NCI-H2107 (cell line): ENCODE results near the gene IFNL4.
"Not testable (repeated sequence)": the region's sequence is repeated elsewhere in the genome, so short reads cannot be mapped to it uniquely, and the experiment has no call there.

Experiments
- DNase-seq: peaks from one replicate; lab custom pipeline; 2025; lab: John Stamatoyannopoulos, UW

IFNL4 gene

GRCh38 chr19:39254531-39255345, 6.1 kb upstream of the IFNL4 start:
- no peak for DNase-seq

- no peak for DNase-seq
These were observed 4.9 kb upstream of the IFNL4 start for GRCh38 chr19:39253374-39254149.

GRCh38 chr19:39252458-39252857, 3.8 kb upstream of the IFNL4 start:
- no peak for DNase-seq

- DNase-seq: no peak
These were observed 3.2 kb upstream of the IFNL4 start for GRCh38 chr19:39251846-39252245.

GRCh38 chr19:39251081-39251480, 2.4 kb upstream of the IFNL4 start:
- DNase-seq: no peak

- no peak for DNase-seq
These were observed 673 bp downstream of the IFNL4 start for GRCh38 chr19:39247701-39248664.

GRCh38 chr19:39246951-39247669, 1.5 kb downstream of the IFNL4 start:
- no peak for DNase-seq

- not testable (repeated sequence) for DNase-seq
These were observed 3.5 kb downstream of the IFNL4 start for GRCh38 chr19:39245166-39245565.

- not testable (repeated sequence) for DNase-seq
These were observed 4.1 kb downstream of the IFNL4 start, which contains the start of gene IFNL3 for GRCh38 chr19:39244410-39245100. TSS of gene IFNL3 (minus strand) at chr19:39245006. CDS start at chr19:39244967, 39 bp downstream.

GRCh38 chr19:39243741-39244140, 4.9 kb downstream of the IFNL4 start:
- DNase-seq: not testable (repeated sequence)

GRCh38 chr19:39240421-39240820, 8.2 kb downstream of the IFNL4 start:
- no peak for DNase-seq

GRCh38 chr19:39238944-39239343, 9.7 kb downstream of the IFNL4 start:
- DNase-seq: no peak

GRCh38 chr19:39238209-39238608, 10.4 kb downstream of the IFNL4 start:
- DNase-seq: no peak

GRCh38 chr19:39237200-39238184, 11.2 kb downstream of the IFNL4 start:
- DNase-seq: no peak

- DNase-seq: no peak
These were observed 12.1 kb downstream of the IFNL4 start for GRCh38 chr19:39236527-39236926.

- no peak for DNase-seq
These were observed 15.9 kb downstream of the IFNL4 start for GRCh38 chr19:39232708-39233107.

- no peak for DNase-seq
These were observed 18.4 kb downstream of the IFNL4 start for GRCh38 chr19:39230096-39230764.

GRCh38 chr19:39224910-39225309, 23.7 kb downstream of the IFNL4 start:
- DNase-seq: no peak
